Measurements from ENCODE around the gene GTF2A1.
"Not testable (repeated sequence)": the region's sequence is repeated elsewhere in the genome, so short reads cannot be mapped to it uniquely, and the experiment has no call there.

GTF2A1 gene

GRCh38 chr14:81220830-81221578 is at the start of gene GTF2A1:
Gene GTF2A1, minus strand, starts transcription at chr14:81220959. Its CDS starts 441 bp downstream, at chr14:81220518.
- in situ Hi-C loops (cut with MboI; ENCODE audit: low pct_unique_long_range_greater_than_20kb, low sequenced_read_pairs) = no loop called here
- peak; percentile 95 for DNase-seq

- no peak for DNase-seq
- in situ Hi-C loops (cut with MboI; ENCODE audit: low pct_unique_long_range_greater_than_20kb, low sequenced_read_pairs) = loop anchor here (10.0 kb wide), 1 partner anchor 195 kb away; no protein-coding TSS in a partner anchor
Measured at GRCh38 chr14:81269979-81270375, 49.2 kb upstream of the GTF2A1 start.

DNA sequence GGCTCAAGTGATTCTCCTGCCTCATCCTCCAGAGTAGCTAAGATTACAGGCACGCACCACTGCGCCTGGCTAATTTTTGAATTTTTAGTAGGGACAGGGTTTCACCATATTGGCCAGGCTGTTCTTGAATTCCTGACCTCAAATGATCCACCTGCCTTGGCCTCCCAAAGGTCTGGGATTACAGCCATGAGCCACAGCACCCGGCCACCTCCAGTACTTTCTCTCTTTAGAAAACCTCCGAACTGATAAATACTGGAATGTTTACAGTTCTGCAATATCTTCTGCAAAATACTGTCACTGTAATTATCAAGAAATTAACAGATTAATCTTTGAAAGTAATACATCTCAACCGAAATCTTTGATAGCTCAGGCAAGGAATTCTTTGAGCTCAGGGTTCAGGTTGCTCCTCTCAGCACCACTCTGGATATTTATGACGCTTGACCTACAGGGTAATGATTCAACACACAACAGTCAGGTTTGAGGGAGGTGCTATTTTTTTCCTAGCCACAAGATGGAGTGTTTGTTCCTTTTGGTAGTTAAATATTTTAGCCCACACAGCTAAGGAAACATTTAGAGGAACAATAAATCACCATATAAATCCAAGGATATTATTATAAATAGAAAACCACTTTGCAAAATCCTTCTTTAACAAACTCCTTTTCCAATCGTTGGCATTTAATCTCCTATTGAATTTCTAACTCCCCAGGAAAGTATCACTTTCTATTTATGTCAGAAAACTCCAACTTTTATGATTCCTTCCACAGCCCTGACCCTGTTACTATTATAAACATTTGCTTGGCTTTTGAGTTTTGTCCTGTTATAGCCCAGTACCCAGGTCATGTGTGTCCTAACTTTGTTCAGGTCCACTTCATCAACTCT is 48.6 kb upstream of the GTF2A1 start:
- DNase-seq = peak; percentile 81
- in situ Hi-C loops (cut with MboI; ENCODE audit: low pct_unique_long_range_greater_than_20kb, low sequenced_read_pairs) = no loop called here

GRCh38 chr14:81268016-81268416 is 47.3 kb upstream of the GTF2A1 start:
- peak; percentile 80 for DNase-seq
- in situ Hi-C loops (cut with MboI; ENCODE audit: low pct_unique_long_range_greater_than_20kb, low sequenced_read_pairs) = no loop called here

DNA sequence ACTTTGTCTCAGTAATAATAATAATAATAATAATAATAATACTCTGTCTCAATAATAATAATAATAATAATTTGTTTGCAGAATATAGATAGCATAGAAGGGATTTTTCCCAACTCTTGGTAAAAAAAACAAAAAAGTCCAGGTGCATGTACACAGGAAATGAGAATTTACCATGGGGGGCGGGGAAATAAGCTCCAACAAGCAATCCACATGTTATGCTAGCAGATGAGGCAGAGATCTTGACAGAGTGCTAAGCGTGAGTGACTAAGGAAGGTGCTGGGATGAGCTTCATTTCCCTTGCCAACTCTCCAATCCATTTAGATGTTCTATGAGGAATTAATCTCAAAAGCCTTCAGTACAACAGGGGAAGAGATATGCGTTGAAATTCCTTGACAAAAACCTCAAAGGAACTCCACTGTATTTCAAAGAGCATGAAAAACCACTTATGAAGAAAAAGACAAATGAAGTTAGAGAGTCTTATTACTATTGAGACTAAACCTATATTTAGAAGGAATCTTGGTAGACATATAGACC is 44.9 kb upstream of the GTF2A1 start:
- in situ Hi-C loops (cut with MboI; ENCODE audit: low pct_unique_long_range_greater_than_20kb, low sequenced_read_pairs) = no loop called here

DNA sequence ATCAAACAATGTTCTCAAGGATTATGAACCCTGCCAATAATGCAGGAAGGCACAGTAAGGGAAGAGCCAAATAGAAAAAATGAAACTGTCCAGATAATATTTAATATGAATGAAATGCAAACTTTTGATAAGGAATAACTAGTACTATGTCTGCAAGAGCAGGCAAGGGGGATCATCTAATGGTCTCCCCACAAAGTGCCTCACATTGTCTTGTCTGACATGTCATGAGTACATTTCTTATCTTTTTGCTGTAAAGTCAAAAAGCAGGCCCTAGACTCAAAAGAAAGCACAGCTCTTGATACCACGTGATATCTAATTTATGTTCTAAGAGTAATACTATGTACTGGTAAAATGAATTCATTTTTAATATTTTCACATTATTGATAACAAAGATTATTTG is 43.9 kb upstream of the GTF2A1 start:
- in situ Hi-C loops (cut with MboI; ENCODE audit: low pct_unique_long_range_greater_than_20kb, low sequenced_read_pairs) = no loop called here
- DNase-seq = no peak

More for the DNA sequence above, 44.9 kb upstream of the GTF2A1 start:
- DNase-seq = no peak

- in situ Hi-C loops (cut with MboI; ENCODE audit: low pct_unique_long_range_greater_than_20kb, low sequenced_read_pairs) = no loop called here
- DNase-seq = no peak
Measured at GRCh38 chr14:81263777-81264410, 43.1 kb upstream of the GTF2A1 start.

- in situ Hi-C loops (cut with MboI; ENCODE audit: low pct_unique_long_range_greater_than_20kb, low sequenced_read_pairs) = no loop called here
- DNase-seq = no peak
Measured at GRCh38 chr14:81261176-81261575, 40.4 kb upstream of the GTF2A1 start.

GRCh38 chr14:81260732-81261131 is 40.0 kb upstream of the GTF2A1 start:
- in situ Hi-C loops (cut with MboI; ENCODE audit: low pct_unique_long_range_greater_than_20kb, low sequenced_read_pairs) = no loop called here

GRCh38 chr14:81256289-81256960 is 35.7 kb upstream of the GTF2A1 start:
- peak; percentile 76 for DNase-seq
- in situ Hi-C loops (cut with MboI; ENCODE audit: low pct_unique_long_range_greater_than_20kb, low sequenced_read_pairs) = no loop called here

More at GRCh38 chr14:81260732-81261131, 40.0 kb upstream of the GTF2A1 start:
- DNase-seq = no peak

DNA sequence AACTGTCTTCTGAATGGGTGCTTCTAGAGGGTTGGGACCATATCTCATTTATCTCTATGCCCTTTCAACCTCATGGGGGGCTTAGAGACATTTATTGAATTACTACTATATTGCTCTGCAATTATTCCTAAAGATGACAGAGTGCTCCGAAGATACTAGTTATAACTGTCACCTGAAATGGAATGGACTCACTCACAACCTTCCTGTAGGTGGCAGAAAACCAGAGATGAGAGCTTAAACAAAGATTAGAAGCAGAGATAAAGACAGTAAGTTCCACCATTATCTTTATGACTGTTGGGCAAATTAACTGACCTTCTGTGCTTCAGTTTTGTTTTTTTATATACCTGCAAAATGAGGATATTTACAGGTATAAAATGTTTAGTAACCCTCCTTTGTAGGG is 31.5 kb upstream of the GTF2A1 start:
- in situ Hi-C loops (cut with MboI; ENCODE audit: low pct_unique_long_range_greater_than_20kb, low sequenced_read_pairs) = no loop called here
- DNase-seq = no peak

GRCh38 chr14:81247271-81247766 is 26.6 kb upstream of the GTF2A1 start:
- in situ Hi-C loops (cut with MboI; ENCODE audit: low pct_unique_long_range_greater_than_20kb, low sequenced_read_pairs) = no loop called here
- no peak for DNase-seq

- DNase-seq = no peak
- in situ Hi-C loops (cut with MboI; ENCODE audit: low pct_unique_long_range_greater_than_20kb, low sequenced_read_pairs) = no loop called here
Measured at GRCh38 chr14:81246461-81247270, 25.9 kb upstream of the GTF2A1 start.

- no peak for DNase-seq
- in situ Hi-C loops (cut with MboI; ENCODE audit: low pct_unique_long_range_greater_than_20kb, low sequenced_read_pairs) = no loop called here
Measured at GRCh38 chr14:81245771-81246170, 25.0 kb upstream of the GTF2A1 start.

GRCh38 chr14:81244431-81244830 is 23.7 kb upstream of the GTF2A1 start:
- not testable (repeated sequence) for DNase-seq

GRCh38 chr14:81243499-81243898 is 22.7 kb upstream of the GTF2A1 start:
- in situ Hi-C loops (cut with MboI; ENCODE audit: low pct_unique_long_range_greater_than_20kb, low sequenced_read_pairs) = no loop called here

More at GRCh38 chr14:81244431-81244830, 23.7 kb upstream of the GTF2A1 start:
- in situ Hi-C loops (cut with MboI; ENCODE audit: low pct_unique_long_range_greater_than_20kb, low sequenced_read_pairs) = not testable (repeated sequence)

GRCh38 chr14:81236849-81237248 is 16.1 kb upstream of the GTF2A1 start:
- DNase-seq; in situ Hi-C loops (cut with MboI; ENCODE audit: low pct_unique_long_range_greater_than_20kb, low sequenced_read_pairs): not testable (repeated sequence)

More at GRCh38 chr14:81243499-81243898, 22.7 kb upstream of the GTF2A1 start:
- DNase-seq = no peak

DNA sequence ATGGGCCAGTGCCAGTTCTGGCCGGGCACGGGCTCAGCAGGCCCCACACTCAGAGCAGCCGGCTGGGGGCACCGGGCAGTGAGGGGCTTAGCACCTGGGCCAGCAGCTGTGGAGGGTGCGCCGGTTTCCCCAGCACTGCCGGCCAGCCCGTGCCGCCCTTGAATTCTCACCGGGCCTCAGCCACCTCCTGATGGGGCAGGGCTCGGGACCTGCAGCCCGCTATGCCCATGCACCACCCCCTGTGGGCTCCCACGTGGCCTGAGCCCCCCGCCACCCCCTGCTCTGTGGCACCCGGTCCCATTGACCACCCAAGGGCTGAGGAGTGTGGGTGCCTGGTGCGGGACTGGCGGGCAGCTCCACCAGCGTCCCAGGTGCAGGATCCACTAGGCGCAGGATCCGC is 15.4 kb upstream of the GTF2A1 start:
- in situ Hi-C loops (cut with MboI; ENCODE audit: low pct_unique_long_range_greater_than_20kb, low sequenced_read_pairs) = no loop called here
- DNase-seq = no peak
